Smooth muscle cell (in vitro differentiated cells): ENCODE results near the gene CX3CR1. TPM values are rescaled to one million over a fixed set of nuclear protein-coding genes. Genes with fewer than 3 reads are reported as not detected.
"Not testable (repeated sequence)": the region's sequence is repeated elsewhere in the genome, so short reads cannot be mapped to it uniquely, and the experiment has no call there.

Source experiments
- DNase-seq: peaks from one replicate; lab custom pipeline; 2025; ENCODE audit not compliant: unreplicated experiment; lab: John Stamatoyannopoulos, UW
- H2AFZ ChIP-seq: fragments of 200-600 bp; sonication (generic); 2 replicates; pipeline ENCODE4 v1.6.0; 2016; ENCODE audit warnings: antibody characterized with exemption, low read depth, mild to moderate bottlenecking
- H3F3A ChIP-seq: fragments of 200-600 bp; sonication (generic); 2 replicates; pipeline ENCODE4 v1.6.0; 2017; ENCODE audit warnings: antibody characterized with exemption, low read depth
- H3K27ac ChIP-seq: fragments of 200-600 bp; sonication (generic); 2 replicates; pipeline ENCODE4 v1.5.1; 2016; ENCODE audit warnings: low read depth, mild to moderate bottlenecking
- H3K27me3 ChIP-seq: fragments of 200-600 bp; sonication (generic); 2 replicates; pipeline ENCODE4 v1.6.1; 2016; ENCODE audit warnings: low read depth, mild to moderate bottlenecking
- H3K36me3 ChIP-seq: fragments of 200-600 bp; sonication (generic); 2 replicates; pipeline ENCODE4 v1.5.1; 2016; ENCODE audit warnings: low read depth
- H3K4me1 ChIP-seq: fragments of 200-600 bp; sonication (generic); 2 replicates; pipeline ENCODE4 v1.5.1; 2016; ENCODE audit warnings: low read depth
- H3K4me2 ChIP-seq: fragments of 200-600 bp; sonication (generic); 2 replicates; pipeline ENCODE4 v1.6.0; 2016; ENCODE audit warnings: mild to moderate bottlenecking
- H3K4me3 ChIP-seq: fragments of 200-600 bp; sonication (generic); 2 replicates; pipeline ENCODE4 v1.5.1; 2016; ENCODE audit warnings: mild to moderate bottlenecking
- H3K79me2 ChIP-seq: fragments of 200-600 bp; sonication (generic); 2 replicates; pipeline ENCODE4 v1.6.0; 2016; ENCODE audit warnings: low read depth, mild to moderate bottlenecking
- H3K9ac ChIP-seq: fragments of 200-600 bp; sonication (generic); 2 replicates; pipeline ENCODE4 v1.6.0; 2016; ENCODE audit warnings: low read depth
- H3K9me3 ChIP-seq: fragments of 200-600 bp; sonication (generic); replicated peaks from 2 replicates; pipeline ENCODE4 v1.5.1; 2016; ENCODE audit warnings: low read depth
- H4K20me1 ChIP-seq: fragments of 200-600 bp; sonication (generic); 2 replicates; pipeline ENCODE4 v1.6.0; 2016; ENCODE audit warnings: low read depth
- WGBS: methylation state at CpG from one replicate; pipeline ENCODE4 v1.1.7; 2016; ENCODE audit warnings: low lambda C conversion rate; 5-methylcytosine and 5-hydroxymethylcytosine counted together
- polyA plus RNA-seq: library from polyadenylated mRNA; unstranded; fragments of >200 nt; fragmentation: Nextera tagmentation; extraction: Ambion mirVana; gene quantifications from 2 replicates; pipeline ENCODE4 v1.2.1, GENCODE V29; 2016
- total RNA-seq: library from RNA; depleted of rRNA; stranded (reverse); fragments of >200 nt; gene quantifications from 2 replicates; pipeline ENCODE4 v1.2.3, GENCODE V29; 2014
- TF ChIP-seq, protein P1 (sequence below): fragments of 200-600 bp; sonication (generic); IDR thresholded peaks from 2 replicates; pipeline ENCODE4 v1.5.1; 2017; ENCODE audit warnings: borderline replicate concordance, mild to moderate bottlenecking, antibody characterized with exemption; ENCODE audit not compliant: insufficient read depth, poor library complexity, severe bottlenecking

Gene CX3CR1
- total and polyA plus RNA-seq, 2 experiments from 2014 or later = not detected

DNA sequence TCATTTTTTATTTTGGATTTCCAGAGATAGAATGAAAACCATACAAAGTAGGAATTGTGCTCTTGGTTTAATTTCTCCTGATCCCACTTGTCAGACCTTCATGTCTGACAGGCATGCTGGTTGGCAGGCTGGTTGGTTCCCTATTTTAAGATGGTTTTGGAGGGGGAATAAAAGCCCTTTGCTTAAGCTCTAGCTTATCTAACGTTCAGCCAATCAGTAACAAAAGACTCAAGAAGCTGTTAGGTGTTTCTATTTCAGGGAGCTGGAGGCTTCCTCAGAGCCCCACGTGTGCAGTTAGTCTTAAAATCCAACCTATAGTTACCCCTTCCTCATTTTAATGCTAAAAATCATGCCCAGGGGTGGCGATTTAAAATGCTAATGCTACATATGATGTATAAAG is 47.0 kb downstream of the CX3CR1 start:
- no peaks in the 10 kb centered on the region for H3K4me1 ChIP-seq
- H3K27me3 ChIP-seq = peaks cover 22% of the 10 kb centered on the region
- H3F3A ChIP-seq = no peaks in the 10 kb centered on the region
- TF ChIP-seq, protein P1, sequence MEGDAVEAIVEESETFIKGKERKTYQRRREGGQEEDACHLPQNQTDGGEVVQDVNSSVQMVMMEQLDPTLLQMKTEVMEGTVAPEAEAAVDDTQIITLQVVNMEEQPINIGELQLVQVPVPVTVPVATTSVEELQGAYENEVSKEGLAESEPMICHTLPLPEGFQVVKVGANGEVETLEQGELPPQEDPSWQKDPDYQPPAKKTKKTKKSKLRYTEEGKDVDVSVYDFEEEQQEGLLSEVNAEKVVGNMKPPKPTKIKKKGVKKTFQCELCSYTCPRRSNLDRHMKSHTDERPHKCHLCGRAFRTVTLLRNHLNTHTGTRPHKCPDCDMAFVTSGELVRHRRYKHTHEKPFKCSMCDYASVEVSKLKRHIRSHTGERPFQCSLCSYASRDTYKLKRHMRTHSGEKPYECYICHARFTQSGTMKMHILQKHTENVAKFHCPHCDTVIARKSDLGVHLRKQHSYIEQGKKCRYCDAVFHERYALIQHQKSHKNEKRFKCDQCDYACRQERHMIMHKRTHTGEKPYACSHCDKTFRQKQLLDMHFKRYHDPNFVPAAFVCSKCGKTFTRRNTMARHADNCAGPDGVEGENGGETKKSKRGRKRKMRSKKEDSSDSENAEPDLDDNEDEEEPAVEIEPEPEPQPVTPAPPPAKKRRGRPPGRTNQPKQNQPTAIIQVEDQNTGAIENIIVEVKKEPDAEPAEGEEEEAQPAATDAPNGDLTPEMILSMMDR = no peak
- no peaks in the 10 kb centered on the region for H3K9me3 ChIP-seq
- no peaks in the 10 kb centered on the region for H3K79me2 ChIP-seq
- 55% methylated on average over 3 of the region's 3 CpGs for WGBS
- no peak overlapping the region for H3K4me3 ChIP-seq
- H3K27ac ChIP-seq = no peak overlapping the region
- no peak overlapping the region for H3K9ac ChIP-seq
- no peak for DNase-seq
- no peaks in the 10 kb centered on the region for H4K20me1 ChIP-seq
- no peaks in the 10 kb centered on the region for H3K36me3 ChIP-seq
- no peak overlapping the region for H3K4me2 ChIP-seq
- no peak overlapping the region for H2AFZ ChIP-seq

GRCh38 chr3:39230453-39230852 is 49.4 kb downstream of the CX3CR1 start:
- H3K79me2 ChIP-seq = no peaks in the 10 kb centered on the region
- no peak overlapping the region for H3K9ac ChIP-seq
- H3F3A ChIP-seq = no peaks in the 10 kb centered on the region
- H3K27ac ChIP-seq = no peak overlapping the region
- H3K4me3 ChIP-seq = no peak overlapping the region
- H4K20me1 ChIP-seq = no peaks in the 10 kb centered on the region
- TF ChIP-seq, protein P1 = no peak
- no peaks in the 10 kb centered on the region for H3K9me3 ChIP-seq
- 79% methylated on average over 1 of the region's 1 CpG for WGBS
- no peak for DNase-seq
- no peaks in the 10 kb centered on the region for H3K36me3 ChIP-seq
- no peak overlapping the region for H3K4me2 ChIP-seq
- H3K4me1 ChIP-seq = no peaks in the 10 kb centered on the region
- no peak overlapping the region for H2AFZ ChIP-seq
- H3K27me3 ChIP-seq = peaks cover 22% of the 10 kb centered on the region

GRCh38 chr3:39228496-39228895 is 51.3 kb downstream of the CX3CR1 start:
- no peak overlapping the region for H2AFZ ChIP-seq
- TF ChIP-seq, protein P1 = no peak
- no peaks in the 10 kb centered on the region for H3K9me3 ChIP-seq
- H3F3A ChIP-seq = no peaks in the 10 kb centered on the region
- H3K4me3 ChIP-seq = no peak overlapping the region
- no peaks in the 10 kb centered on the region for H3K4me1 ChIP-seq
- H3K4me2 ChIP-seq = no peak overlapping the region
- no peaks in the 10 kb centered on the region for H4K20me1 ChIP-seq
- no peak for DNase-seq
- H3K9ac ChIP-seq = no peak overlapping the region
- WGBS = 84% methylated on average over 4 of the region's 4 CpGs
- H3K27ac ChIP-seq = no peak overlapping the region
- H3K79me2 ChIP-seq = no peaks in the 10 kb centered on the region
- H3K27me3 ChIP-seq = peaks cover 23% of the 10 kb centered on the region
- H3K36me3 ChIP-seq = no peaks in the 10 kb centered on the region

DNA sequence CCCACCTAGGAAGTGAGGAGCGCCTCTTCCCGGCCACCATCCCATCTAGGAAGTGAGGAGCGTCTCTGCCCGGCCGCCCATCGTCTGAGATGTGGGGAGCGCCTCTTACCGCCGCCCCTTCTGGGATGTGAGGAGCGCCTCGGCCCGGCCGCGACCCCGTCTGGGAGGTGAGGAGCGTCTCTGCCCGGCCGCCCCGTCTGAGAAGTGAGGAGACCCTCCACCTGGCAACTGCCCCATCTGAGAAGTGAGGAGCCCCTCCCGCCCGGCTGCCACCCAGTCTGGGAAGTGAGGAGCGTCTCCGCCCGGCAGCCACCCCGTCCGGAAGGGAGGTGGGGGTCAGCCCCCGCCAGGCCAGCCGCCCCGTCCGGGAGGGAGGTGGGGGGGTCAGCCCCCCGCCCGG is 52.2 kb downstream of the CX3CR1 start:
- not testable (repeated sequence) for DNase-seq, H4K20me1 ChIP-seq, H3K36me3 ChIP-seq, H3K79me2 ChIP-seq, H3K27ac ChIP-seq, H3K9me3 ChIP-seq, H3K9ac ChIP-seq, H3F3A ChIP-seq, H3K4me1 ChIP-seq, H3K4me3 ChIP-seq, H2AFZ ChIP-seq, H3K4me2 ChIP-seq
- H3K27me3 ChIP-seq = peaks cover 14% of the 10 kb centered on the region
- WGBS = 97% methylated on average over 19 of the region's 32 CpGs
